GM03348 (cell line): Measurements from ENCODE around the gene IRAK1BP1.
A peak's percentile ranks its signal among the peaks of the same experiment; 100 is the strongest.
"Not testable (repeated sequence)": the region's sequence is repeated elsewhere in the genome, so short reads cannot be mapped to it uniquely, and the experiment has no call there.

ENCODE experiments used
- DNase-seq: peaks from one replicate; pipeline ENCODE4 v3.0.0; 2012; ENCODE audit warnings: low spot score

The IRAK1BP1 gene

DNA sequence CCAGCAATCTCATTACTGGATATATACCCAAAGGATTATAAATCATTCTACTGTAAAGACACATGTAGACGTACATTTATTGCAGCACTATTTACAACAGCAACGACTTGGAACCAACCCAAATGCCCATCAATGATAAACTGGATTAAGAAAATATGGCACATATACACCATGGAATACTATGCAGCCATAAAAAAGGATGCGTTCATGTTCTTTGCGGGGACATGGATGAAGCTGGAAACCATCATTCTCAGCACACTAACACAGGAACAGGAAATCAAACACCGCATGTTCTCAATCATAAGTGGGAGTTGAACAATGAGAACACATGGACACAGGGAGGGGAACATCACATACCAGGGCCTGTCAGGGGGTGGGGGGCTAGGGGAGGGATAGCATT lies 22.6 kb downstream of the IRAK1BP1 start:
- DNase-seq: not testable (repeated sequence)

DNA sequence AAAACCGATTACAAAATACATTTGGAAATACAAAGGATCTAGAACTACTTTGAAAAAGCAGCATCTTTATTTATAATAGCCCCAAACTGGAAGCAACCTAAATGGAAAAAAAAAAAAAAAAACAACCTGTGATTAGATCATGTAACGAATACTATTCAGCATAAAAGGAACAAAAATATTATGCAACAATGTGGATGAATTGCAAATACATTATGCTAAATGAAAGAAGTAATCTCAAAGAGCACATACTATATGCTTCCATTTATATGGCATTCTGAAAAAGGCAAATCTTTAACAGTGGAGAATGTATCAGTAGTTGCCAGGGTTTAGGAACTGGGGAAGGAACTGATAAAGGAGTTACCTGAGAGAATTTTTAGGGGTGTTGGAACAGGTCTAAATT lies 28.9 kb downstream of the IRAK1BP1 start:
- no peak for DNase-seq

DNA sequence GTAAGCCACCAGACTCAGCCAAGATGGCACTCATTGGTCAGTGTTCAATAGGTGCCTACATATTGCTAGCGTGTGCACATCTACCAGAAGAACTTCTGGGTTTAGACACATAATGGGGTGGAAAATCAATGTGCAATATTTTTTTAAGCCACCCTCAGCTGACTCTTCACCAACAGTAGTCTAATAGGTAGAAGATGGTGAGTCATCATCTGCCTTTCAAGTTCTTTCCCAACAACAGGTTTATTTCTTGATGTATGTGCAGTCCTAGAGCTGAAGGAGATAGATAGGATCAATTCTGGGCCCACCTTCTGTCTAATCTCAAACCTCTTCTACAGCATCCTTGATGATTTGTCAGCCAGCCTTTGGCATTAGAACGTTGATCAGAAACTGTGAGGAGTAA lies 41.3 kb downstream of the IRAK1BP1 start:
- DNase-seq: no peak

DNA sequence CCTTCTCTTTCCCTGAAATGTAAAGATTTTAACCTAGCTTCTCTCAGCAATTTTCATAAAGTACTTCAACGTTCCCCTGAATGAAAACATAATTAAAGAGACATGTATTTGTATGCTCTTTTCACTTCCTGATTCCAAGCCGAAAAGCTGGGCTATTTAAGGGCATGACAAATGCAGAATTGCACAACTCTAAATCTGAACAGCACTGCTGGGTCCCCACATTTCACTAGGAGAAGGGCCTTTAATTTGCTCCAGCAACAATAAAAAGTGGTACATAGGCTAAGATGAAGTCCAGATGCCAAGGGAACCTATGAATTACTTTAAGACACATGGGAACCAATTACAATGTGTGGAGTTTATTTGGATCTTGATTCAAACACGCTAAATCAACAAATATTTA lies 42.0 kb downstream of the IRAK1BP1 start:
- peak; percentile 74 for DNase-seq

DNA sequence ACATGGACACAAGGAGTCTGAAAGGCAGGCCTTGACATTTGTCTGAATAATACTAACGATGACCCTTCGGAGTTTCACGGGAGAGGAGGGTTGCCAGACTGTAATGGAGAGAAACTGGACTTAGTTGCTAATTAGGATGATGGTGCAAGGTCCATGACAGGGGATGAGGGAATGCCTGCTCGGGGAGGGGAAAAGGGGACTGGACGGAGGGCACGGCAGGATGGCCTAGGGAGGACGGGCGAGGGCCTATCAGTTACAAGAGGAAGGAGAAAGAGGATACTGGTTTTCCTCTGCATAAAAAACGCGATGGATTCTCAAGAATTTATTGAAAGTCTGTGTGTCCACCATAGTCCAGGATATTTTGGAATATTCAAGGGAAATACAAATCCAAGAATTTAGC lies 42.7 kb downstream of the IRAK1BP1 start:
- no peak for DNase-seq

DNA sequence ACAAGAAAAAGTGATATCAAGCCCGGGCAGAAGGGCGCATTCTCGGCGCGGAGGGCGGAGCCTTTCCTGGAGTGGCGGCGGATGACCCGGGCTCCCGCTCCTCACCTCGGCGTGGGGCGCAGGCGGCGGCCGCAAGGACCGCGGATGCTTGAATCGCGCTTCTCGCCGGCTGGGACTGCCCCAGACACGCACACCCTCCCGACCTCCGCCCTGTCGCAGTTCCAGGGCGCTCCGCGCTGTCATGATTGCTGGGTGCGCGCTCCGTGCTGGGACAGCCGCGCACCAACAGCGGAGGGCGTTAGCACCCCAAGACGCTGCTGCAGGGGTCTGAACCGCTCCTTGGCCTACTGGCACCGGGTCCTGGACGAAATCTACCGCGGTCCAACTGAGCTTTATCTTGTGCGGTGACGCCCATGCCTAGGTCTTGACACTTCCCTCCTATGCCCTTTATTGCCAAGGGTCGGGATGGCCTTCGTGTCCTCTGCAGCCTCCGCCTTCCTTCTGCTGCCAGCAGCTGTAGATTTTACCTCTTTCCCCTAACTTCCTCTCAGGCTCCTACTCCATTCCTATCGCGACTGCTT lies 43.3 kb downstream of the IRAK1BP1 start:
- peak; percentile 73 for DNase-seq

DNA sequence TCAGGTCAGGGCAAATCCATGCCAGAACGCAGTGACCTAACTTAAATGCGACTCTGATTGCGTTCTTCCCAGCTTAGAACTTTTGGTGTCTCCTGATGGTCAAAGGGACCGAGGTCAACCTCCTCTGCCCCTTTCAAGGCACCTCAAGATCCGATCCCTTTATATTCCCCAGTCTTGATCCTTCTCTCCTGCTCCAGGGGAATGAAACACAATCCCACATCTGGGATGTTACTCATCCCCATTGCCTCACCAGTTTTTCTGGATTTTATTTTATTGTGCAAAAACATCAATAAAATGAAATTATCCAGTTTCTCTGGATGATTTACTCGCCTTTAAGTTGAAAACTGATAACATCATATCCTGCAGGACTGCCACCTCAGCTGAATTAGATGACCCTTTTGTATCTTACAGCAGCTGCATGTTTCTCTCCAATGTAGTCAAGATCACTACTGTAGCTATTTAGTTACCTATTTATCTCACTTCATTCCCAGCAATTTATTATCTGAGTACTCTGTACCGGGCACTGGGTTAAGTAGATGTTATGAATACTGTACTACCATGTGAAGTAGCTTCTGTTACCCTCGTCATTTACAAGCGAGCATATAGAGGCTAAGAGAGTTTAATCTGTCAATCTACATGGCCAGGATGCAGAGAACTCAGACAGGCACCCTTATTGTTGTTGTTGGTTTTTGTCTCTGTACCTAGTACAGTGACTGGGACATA lies 44.0 kb downstream of the IRAK1BP1 start:
- peak; percentile 51 for DNase-seq

DNA sequence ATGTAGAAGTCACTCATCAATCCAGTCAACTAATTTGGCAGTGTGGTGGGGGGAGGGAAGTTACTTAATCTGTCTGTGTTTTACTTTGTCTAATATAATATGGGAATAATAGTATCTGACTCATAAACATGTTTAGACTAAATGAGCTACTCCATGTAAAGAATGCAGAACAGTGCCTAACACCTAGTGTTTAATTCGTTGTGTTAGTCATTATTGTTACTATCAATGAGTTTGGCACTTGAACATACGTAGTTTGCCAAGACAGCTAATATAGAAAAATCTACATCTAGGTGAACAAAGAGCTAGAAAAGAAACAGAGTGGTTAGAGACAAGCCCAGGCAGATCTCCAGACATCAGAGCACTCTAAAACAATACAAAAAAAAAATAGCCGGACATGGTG lies 49.1 kb downstream of the IRAK1BP1 start:
- no peak for DNase-seq

DNA sequence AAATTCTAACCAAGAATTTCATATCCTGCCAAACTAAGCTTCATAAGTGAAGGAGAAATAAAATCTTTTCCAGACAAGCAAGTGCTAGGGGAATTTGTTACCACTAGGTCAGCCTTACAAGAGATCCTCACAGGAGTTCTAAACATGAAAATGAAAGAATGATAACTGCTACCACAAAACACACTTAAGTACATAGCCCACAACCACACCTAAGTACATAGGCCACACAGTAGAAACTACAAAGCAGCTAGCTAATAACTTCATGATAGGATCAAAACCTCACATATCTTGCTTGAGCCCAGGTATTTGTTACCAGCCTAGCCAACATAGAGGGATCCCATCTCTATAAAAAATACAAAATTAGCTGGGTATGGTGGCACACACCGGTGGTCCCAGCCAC lies 50.4 kb downstream of the IRAK1BP1 start:
- DNase-seq: no peak

DNA sequence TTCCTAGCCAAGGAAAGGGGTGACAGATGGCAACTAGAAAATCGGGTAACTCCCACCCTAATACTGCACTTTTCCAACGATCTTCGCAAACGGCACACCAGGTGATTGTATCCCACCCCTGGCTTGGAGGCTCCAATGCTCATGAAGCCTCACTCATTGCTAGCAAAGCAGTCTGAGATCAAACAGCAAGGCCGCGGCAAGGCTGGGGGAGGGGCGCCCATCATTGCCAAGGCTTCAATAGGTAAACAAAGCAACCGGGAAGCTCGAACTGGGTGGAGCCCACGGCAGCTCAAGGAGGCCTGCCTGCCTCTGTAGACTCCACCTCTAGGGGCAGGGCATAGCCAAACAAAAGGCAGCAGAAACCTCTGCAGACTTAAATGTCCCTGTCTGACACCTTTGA lies 53.8 kb downstream of the IRAK1BP1 start:
- DNase-seq: not testable (repeated sequence)

DNA sequence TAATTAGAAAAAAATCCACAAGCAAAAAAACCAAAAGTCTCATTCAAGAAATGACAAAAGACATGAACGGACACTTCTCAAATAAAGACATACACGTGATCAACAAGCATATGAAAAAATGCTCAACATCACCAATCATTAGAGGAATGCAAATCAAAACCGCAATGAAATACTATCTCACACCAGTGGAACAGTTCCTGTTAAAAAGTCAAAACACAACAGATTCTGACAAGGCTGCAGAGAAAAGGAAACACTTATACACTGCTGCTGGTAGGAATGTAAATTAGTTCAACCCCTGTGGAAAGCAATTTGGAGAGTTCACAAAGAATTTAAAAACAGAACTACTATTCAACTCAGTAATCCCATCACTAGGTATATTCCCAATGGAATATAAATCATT lies 58.0 kb downstream of the IRAK1BP1 start:
- DNase-seq: no peak

DNA sequence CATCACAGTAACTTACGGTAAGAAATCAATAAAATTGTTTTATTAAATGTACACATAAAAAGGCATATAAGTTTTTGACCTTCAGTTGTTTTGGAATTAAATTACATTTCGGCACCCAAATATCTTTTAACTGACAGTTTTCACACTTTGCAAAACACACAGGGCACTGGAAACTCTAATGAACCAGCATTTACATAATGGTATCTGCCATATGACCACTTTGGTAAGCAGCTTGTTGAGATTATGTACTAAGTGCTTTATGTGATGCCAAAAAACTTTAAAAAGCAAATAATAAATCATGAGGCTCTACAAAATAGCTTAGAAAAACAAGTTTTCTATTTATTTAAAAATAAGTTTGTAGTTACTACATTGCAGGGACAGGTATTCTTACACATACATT lies 68.2 kb downstream of the IRAK1BP1 start:
- DNase-seq: no peak

DNA sequence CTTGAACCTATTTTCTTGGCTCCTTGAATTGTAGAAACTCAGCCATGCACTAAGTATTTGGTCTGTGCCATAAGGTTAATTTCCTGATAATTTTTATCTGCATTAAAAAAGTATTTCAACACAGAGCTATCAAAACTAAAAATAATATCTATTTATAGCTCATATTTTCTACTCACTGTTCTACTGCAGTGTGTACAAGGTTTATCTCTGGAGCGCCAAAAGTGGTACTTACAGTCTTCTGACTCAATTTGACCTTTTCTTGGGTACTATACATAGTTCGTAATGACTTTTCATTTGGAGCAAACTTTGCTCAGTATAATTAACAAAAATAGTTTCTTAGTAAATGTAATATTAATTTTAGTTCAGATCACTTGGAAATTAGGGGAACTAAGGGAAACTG lies 69.2 kb downstream of the IRAK1BP1 start:
- no peak for DNase-seq

DNA sequence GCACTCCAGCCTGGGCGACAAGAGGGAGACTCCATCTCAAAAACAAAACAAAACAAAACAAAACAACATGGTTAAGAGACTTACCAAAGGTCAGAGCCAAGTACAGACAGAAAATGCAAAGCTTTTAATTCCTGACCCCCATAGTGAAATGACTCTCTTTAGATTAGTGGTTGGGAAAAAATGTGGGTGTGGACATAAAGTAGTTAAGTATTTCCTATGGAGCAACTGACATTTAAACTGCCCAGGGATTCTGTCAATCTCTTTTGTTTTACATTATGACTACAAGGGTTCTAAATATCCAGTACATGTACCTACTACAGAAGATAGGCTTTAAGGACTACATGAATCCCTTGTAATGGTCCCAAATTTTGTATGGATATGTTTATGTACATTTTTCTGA lies 75.1 kb downstream of the IRAK1BP1 start:
- DNase-seq: peak; percentile 6

DNA sequence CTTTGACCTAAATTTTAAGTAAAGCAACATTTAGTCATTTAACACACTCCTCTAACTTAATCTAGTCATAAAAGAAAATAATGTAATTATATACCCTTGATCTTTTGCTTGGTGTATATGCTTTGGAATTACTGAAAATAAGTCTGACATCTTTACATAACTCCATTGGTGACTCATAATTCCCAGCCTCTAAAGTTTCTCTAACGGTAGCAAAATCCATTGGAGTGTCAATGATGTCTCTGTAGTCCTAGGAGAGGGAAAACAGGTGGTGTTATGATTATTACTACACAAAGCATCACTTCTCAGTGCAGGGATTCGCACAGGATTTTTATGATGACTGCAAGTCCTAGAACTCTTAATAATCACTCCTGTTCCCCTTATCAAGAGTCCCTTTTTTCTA lies 80.2 kb downstream of the IRAK1BP1 start:
- no peak for DNase-seq

DNA sequence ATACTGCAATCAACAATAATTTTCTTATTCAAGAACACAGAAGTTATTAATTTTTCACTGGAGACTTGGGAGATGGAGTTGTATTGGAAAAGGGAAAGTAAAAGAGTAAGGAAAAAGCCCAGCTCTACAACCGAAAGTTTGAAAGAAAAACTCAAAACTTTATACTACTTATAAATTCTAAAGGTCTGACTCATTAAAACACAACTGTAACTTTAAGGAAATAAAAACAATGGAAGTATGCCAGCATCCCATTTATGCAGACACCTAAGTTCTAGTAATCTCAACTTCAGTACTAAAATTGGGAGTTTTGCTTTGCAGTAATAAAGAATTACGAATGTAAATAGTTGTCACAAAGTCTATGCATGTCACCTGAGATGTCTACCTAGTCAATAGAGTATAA lies 80.6 kb downstream of the IRAK1BP1 start:
- DNase-seq: no peak

DNA sequence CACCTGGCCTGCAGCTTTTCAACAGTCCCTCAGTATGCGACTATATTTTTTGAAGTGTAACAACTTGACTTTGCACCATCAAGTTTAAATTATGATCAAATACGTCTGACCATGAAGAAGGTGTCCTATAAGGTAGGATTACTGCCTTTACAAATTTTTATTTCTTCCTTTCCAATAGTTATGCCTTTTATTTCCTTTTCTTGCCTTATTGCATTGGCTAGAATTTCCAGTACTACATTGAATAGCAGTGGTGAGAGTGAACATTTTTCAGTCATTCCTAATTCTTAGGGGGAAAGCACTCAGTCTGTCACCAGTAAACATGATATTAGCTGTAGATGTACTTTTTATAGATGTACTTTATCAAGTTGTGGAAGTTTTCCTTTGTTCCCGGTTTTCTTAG lies 81.4 kb downstream of the IRAK1BP1 start:
- no peak for DNase-seq

DNA sequence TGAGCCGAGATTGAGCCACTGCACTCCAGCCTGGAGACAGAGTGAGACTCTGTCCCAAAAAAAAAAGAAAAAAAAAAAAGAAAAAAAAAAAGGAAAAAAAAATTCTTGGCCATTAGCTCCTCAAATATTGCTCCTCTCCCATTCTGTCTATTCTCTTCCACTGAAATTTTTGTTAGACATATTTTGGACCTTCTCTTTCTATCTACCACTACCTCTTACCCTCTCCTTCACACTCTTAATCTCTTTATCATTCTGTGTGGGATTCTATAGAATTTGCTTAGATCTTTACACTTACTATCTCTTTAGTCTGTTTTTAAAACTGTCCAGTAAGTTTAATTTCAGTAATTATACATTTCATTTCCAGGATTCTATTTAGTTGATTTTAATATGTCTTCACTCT lies 85.0 kb downstream of the IRAK1BP1 start:
- DNase-seq: no peak
